Fibroblast of the conjunctiva (primary cell): ENCODE data around the gene HSPB7.
A peak's percentile ranks its signal among the peaks of the same experiment; 100 is the strongest.
"Not testable (repeated sequence)": the region's sequence is repeated elsewhere in the genome, so short reads cannot be mapped to it uniquely, and the experiment has no call there.

ENCODE experiments used
- DNase-seq: peaks from one replicate; pipeline ENCODE4 v3.0.0-alpha.2; 2010; ENCODE audit warnings: low read depth

Gene HSPB7

GRCh38 chr1:16050328-16050727 is 32.5 kb upstream of the HSPB7 start:
- DNase-seq, result no peak

- DNase-seq, result peak; percentile 26
These were observed 30.8 kb upstream of the HSPB7 start for GRCh38 chr1:16048573-16049189.

- DNase-seq, result no peak
These were observed 30.1 kb upstream of the HSPB7 start for GRCh38 chr1:16047791-16048475.

- no peak for DNase-seq
These were observed 29.0 kb upstream of the HSPB7 start for GRCh38 chr1:16046842-16047241.

- DNase-seq, result no peak
These were observed 26.1 kb upstream of the HSPB7 start for GRCh38 chr1:16043950-16044349.

GRCh38 chr1:16043521-16043920 is 25.7 kb upstream of the HSPB7 start, which contains the start of gene CLCNKB:
Gene CLCNKB (plus strand): TSS chr1:16043782. CDS start chr1:16044493, 711 bp downstream.
- no peak for DNase-seq

GRCh38 chr1:16042654-16043053 is 24.8 kb upstream of the HSPB7 start:
- DNase-seq, result not testable (repeated sequence)

GRCh38 chr1:16042096-16042495 is 24.3 kb upstream of the HSPB7 start:
- DNase-seq, result no peak

- DNase-seq, result no peak
These were observed 23.4 kb upstream of the HSPB7 start for GRCh38 chr1:16041200-16041599.

- not testable (repeated sequence) for DNase-seq
These were observed 22.0 kb upstream of the HSPB7 start for GRCh38 chr1:16039871-16040270.

- DNase-seq, result no peak
These were observed 20.7 kb upstream of the HSPB7 start for GRCh38 chr1:16038620-16038912.

- DNase-seq, result not testable (repeated sequence)
These were observed 18.6 kb upstream of the HSPB7 start for GRCh38 chr1:16036461-16036860.

- DNase-seq, result not testable (repeated sequence)
These were observed 15.3 kb upstream of the HSPB7 start for GRCh38 chr1:16033103-16033632.

- peak; percentile 80 for DNase-seq
These were observed 14.7 kb upstream of the HSPB7 start for GRCh38 chr1:16032388-16033102.

GRCh38 chr1:16031551-16031950 is 13.7 kb upstream of the HSPB7 start:
- no peak for DNase-seq

GRCh38 chr1:16029288-16029687 is 11.4 kb upstream of the HSPB7 start:
- DNase-seq, result no peak

GRCh38 chr1:16029003-16029268 is 11.1 kb upstream of the HSPB7 start:
- DNase-seq, result not testable (repeated sequence)

- DNase-seq, result no peak
These were observed 10.6 kb upstream of the HSPB7 start for GRCh38 chr1:16028237-16029002.

GRCh38 chr1:16026723-16027484 is 9.1 kb upstream of the HSPB7 start:
- no peak for DNase-seq

GRCh38 chr1:16026302-16026701 is 8.5 kb upstream of the HSPB7 start:
- DNase-seq, result not testable (repeated sequence)

- no peak for DNase-seq
These were observed 5.3 kb upstream of the HSPB7 start for GRCh38 chr1:16023050-16023653.
